Measurements from ENCODE around the gene ERG28. TPM values are rescaled to one million over a fixed set of nuclear protein-coding genes. Genes with fewer than 3 reads are reported as not detected.

Gene ERG28
- total and polyA plus RNA-seq, 2 experiments from 2014 or later: 27.9 to 95.1 TPM

DNA sequence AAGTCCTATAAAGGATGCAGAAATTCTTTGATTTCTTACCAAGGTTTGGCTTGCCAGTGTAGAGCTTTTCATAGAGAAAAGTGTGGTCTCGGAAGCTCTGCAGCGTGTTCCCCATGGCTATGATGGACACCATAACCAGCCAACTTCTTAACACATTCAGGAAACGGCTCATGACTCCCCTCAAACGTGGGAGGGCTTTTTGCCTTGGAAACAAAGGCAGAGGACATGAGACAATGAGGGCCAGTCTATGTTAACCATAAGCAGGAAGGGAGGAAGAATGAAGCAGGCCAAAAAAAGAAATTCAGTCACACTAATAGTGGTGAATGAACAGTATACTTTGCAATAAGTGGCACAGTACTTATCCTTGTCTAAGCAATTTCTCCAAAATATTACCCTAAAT, 3.3 kb downstream of the ERG28 start:
- no peak overlapping the region for H3K4me2 ChIP-seq
- H3K36me3 ChIP-seq (ENCODE audit: insufficient read depth): peaks cover 13% of the 10 kb centered on the region
- H3K9me3 Mint-ChIP-seq: no peaks in the 10 kb centered on the region
- H2AFZ ChIP-seq: no peak overlapping the region
- H3K27me3 Mint-ChIP-seq (ENCODE audit: insufficient read depth, low read depth, poor library complexity): peaks cover 13% of the 10 kb centered on the region
- no peak overlapping the region for H3K27ac Mint-ChIP-seq
- H4K20me1 ChIP-seq (replicated peaks; ENCODE audit: insufficient read depth): peaks cover 10% of the 10 kb centered on the region
- no peak overlapping the region for H3K4me3 Mint-ChIP-seq
- TF ChIP-seq, protein P1, sequence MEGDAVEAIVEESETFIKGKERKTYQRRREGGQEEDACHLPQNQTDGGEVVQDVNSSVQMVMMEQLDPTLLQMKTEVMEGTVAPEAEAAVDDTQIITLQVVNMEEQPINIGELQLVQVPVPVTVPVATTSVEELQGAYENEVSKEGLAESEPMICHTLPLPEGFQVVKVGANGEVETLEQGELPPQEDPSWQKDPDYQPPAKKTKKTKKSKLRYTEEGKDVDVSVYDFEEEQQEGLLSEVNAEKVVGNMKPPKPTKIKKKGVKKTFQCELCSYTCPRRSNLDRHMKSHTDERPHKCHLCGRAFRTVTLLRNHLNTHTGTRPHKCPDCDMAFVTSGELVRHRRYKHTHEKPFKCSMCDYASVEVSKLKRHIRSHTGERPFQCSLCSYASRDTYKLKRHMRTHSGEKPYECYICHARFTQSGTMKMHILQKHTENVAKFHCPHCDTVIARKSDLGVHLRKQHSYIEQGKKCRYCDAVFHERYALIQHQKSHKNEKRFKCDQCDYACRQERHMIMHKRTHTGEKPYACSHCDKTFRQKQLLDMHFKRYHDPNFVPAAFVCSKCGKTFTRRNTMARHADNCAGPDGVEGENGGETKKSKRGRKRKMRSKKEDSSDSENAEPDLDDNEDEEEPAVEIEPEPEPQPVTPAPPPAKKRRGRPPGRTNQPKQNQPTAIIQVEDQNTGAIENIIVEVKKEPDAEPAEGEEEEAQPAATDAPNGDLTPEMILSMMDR (conservative IDR thresholded peaks at IDR 0.05; ENCODE audit: low read depth in 2 of 2): no peak
- TF ChIP-seq, protein P2, sequence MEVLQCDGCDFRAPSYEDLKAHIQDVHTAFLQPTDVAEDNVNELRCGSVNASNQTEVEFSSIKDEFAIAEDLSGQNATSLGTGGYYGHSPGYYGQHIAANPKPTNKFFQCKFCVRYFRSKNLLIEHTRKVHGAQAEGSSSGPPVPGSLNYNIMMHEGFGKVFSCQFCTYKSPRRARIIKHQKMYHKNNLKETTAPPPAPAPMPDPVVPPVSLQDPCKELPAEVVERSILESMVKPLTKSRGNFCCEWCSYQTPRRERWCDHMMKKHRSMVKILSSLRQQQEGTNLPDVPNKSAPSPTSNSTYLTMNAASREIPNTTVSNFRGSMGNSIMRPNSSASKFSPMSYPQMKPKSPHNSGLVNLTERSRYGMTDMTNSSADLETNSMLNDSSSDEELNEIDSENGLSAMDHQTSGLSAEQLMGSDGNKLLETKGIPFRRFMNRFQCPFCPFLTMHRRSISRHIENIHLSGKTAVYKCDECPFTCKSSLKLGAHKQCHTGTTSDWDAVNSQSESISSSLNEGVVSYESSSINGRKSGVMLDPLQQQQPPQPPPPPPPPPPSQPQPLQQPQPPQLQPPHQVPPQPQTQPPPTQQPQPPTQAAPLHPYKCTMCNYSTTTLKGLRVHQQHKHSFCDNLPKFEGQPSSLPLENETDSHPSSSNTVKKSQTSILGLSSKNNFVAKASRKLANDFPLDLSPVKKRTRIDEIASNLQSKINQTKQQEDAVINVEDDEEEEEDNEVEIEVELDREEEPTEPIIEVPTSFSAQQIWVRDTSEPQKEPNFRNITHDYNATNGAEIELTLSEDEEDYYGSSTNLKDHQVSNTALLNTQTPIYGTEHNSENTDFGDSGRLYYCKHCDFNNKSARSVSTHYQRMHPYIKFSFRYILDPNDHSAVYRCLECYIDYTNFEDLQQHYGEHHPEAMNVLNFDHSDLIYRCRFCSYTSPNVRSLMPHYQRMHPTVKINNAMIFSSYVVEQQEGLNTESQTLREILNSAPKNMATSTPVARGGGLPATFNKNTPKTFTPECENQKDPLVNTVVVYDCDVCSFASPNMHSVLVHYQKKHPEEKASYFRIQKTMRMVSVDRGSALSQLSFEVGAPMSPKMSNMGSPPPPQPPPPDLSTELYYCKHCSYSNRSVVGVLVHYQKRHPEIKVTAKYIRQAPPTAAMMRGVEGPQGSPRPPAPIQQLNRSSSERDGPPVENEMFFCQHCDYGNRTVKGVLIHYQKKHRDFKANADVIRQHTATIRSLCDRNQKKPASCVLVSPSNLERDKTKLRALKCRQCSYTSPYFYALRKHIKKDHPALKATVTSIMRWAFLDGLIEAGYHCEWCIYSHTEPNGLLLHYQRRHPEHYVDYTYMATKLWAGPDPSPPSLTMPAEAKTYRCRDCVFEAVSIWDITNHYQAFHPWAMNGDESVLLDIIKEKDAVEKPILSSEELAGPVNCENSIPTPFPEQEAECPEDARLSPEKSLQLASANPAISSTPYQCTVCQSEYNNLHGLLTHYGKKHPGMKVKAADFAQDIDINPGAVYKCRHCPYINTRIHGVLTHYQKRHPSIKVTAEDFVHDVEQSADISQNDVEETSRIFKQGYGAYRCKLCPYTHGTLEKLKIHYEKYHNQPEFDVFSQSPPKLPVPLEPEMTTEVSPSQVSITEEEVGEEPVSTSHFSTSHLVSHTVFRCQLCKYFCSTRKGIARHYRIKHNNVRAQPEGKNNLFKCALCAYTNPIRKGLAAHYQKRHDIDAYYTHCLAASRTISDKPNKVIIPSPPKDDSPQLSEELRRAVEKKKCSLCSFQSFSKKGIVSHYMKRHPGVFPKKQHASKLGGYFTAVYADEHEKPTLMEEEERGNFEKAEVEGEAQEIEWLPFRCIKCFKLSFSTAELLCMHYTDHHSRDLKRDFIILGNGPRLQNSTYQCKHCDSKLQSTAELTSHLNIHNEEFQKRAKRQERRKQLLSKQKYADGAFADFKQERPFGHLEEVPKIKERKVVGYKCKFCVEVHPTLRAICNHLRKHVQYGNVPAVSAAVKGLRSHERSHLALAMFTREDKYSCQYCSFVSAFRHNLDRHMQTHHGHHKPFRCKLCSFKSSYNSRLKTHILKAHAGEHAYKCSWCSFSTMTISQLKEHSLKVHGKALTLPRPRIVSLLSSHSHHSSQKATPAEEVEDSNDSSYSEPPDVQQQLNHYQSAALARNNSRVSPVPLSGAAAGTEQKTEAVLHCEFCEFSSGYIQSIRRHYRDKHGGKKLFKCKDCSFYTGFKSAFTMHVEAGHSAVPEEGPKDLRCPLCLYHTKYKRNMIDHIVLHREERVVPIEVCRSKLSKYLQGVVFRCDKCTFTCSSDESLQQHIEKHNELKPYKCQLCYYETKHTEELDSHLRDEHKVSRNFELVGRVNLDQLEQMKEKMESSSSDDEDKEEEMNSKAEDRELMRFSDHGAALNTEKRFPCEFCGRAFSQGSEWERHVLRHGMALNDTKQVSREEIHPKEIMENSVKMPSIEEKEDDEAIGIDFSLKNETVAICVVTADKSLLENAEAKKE (CRISPR knock-in tag; IDR thresholded peaks at IDR 0.05): no peak
- TF ChIP-seq, protein P3, sequence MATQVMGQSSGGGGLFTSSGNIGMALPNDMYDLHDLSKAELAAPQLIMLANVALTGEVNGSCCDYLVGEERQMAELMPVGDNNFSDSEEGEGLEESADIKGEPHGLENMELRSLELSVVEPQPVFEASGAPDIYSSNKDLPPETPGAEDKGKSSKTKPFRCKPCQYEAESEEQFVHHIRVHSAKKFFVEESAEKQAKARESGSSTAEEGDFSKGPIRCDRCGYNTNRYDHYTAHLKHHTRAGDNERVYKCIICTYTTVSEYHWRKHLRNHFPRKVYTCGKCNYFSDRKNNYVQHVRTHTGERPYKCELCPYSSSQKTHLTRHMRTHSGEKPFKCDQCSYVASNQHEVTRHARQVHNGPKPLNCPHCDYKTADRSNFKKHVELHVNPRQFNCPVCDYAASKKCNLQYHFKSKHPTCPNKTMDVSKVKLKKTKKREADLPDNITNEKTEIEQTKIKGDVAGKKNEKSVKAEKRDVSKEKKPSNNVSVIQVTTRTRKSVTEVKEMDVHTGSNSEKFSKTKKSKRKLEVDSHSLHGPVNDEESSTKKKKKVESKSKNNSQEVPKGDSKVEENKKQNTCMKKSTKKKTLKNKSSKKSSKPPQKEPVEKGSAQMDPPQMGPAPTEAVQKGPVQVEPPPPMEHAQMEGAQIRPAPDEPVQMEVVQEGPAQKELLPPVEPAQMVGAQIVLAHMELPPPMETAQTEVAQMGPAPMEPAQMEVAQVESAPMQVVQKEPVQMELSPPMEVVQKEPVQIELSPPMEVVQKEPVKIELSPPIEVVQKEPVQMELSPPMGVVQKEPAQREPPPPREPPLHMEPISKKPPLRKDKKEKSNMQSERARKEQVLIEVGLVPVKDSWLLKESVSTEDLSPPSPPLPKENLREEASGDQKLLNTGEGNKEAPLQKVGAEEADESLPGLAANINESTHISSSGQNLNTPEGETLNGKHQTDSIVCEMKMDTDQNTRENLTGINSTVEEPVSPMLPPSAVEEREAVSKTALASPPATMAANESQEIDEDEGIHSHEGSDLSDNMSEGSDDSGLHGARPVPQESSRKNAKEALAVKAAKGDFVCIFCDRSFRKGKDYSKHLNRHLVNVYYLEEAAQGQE (IDR thresholded peaks at IDR 0.05; ENCODE audit: unreplicated experiment): no peak
- TF ChIP-seq JUNB (IDR thresholded peaks at IDR 0.05; ENCODE audit: unreplicated experiment) (no peak), NANOG (IDR thresholded peaks at IDR 0.05; ENCODE audit: borderline replicate concordance) (no peak), EZH2 (IDR thresholded peaks at IDR 0.05; ENCODE audit: low read depth, unreplicated experiment) (no peak), EZH2phosphoT487 (IDR thresholded peaks at IDR 0.05; ENCODE audit: unreplicated experiment) (no peak)
- TF ChIP-seq, protein P4, sequence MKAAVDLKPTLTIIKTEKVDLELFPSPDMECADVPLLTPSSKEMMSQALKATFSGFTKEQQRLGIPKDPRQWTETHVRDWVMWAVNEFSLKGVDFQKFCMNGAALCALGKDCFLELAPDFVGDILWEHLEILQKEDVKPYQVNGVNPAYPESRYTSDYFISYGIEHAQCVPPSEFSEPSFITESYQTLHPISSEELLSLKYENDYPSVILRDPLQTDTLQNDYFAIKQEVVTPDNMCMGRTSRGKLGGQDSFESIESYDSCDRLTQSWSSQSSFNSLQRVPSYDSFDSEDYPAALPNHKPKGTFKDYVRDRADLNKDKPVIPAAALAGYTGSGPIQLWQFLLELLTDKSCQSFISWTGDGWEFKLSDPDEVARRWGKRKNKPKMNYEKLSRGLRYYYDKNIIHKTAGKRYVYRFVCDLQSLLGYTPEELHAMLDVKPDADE (IDR thresholded peaks at IDR 0.05): no peak
- H3K27me3 ChIP-seq (ENCODE audit: insufficient read depth): no peaks in the 10 kb centered on the region
- peaks cover 36% of the 10 kb centered on the region for H3K36me3 Mint-ChIP-seq (ENCODE audit: low read depth)
- H3K27ac ChIP-seq (ENCODE audit: low read depth): no peak overlapping the region
- H3K9me2 ChIP-seq (ENCODE audit: insufficient read depth): no peaks in the 10 kb centered on the region
- H3F3A ChIP-seq (replicated peaks; ENCODE audit: low read depth): peaks cover 5% of the 10 kb centered on the region
- no peak for DNase-seq (ENCODE audit: low spot score)
- peaks cover 18% of the 10 kb centered on the region; the same call in 2 of the 3 replicates for H3K4me1 Mint-ChIP-seq
- no peak overlapping the region for H3K4me3 ChIP-seq
- peaks cover 38% of the 10 kb centered on the region for H3K79me2 ChIP-seq (replicated peaks; ENCODE audit: insufficient read depth)
- peaks cover 11% of the 10 kb centered on the region; the same call in 1 of the 2 replicates for H3K4me1 ChIP-seq (ENCODE audit: insufficient read depth)
- ATAC-seq: no peak

All from GM23338 (cell line).